CD4-positive, alpha-beta T cell treated with Interleukin-4 for 1 hour (primary cell): ENCODE measurements around the gene TFCP2.
"Not testable (repeated sequence)": the region's sequence is repeated elsewhere in the genome, so short reads cannot be mapped to it uniquely, and the experiment has no call there.

Source experiments
- DNase-seq, 2 donors: peaks; one replicate each; pipeline ENCODE4 v3.0.0-alpha.2; 2020 to 2022

The TFCP2 gene

GRCh38 chr12:51172515-51173431 is at the start of gene TFCP2:
Gene TFCP2 (minus strand): TSS chr12:51173135. CDS start chr12:51172422, 713 bp downstream.
- peak; percentile 94 to 95 for DNase-seq

- DNase-seq = no peak
These were observed 49.5 kb upstream of the TFCP2 start for GRCh38 chr12:51222461-51222860.

GRCh38 chr12:51219857-51220256 is 46.9 kb upstream of the TFCP2 start:
- not testable (repeated sequence) for DNase-seq

- no peak for DNase-seq
These were observed 46.4 kb upstream of the TFCP2 start for GRCh38 chr12:51219322-51219721.

DNA sequence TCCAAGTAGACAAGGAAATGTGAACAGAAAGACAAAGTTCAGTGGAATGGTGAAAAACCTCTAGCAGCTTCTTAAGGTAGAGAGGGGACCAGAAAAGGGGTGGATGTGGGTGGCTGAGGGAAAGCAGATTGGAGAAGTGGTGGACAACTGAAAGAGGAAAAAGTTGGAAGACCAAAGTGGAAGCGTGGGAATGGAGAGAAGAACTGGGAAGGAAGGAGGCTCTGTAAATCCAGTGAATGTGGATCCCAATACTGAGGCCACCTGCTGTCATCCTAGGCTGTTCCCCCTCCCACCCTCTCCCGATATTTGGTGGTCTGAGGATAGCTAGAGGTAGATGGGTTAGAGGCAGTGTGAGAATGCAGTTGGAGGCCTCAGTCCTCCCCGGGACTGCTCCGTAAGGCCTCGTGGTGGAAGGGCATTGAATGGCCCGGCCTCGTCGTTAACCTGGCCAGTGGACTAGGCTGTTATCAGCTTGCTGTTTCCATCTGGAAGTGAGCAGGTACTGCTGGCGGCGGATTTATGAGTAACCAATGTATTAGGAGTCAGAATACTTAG is 45.7 kb upstream of the TFCP2 start:
- DNase-seq = no peak

DNA sequence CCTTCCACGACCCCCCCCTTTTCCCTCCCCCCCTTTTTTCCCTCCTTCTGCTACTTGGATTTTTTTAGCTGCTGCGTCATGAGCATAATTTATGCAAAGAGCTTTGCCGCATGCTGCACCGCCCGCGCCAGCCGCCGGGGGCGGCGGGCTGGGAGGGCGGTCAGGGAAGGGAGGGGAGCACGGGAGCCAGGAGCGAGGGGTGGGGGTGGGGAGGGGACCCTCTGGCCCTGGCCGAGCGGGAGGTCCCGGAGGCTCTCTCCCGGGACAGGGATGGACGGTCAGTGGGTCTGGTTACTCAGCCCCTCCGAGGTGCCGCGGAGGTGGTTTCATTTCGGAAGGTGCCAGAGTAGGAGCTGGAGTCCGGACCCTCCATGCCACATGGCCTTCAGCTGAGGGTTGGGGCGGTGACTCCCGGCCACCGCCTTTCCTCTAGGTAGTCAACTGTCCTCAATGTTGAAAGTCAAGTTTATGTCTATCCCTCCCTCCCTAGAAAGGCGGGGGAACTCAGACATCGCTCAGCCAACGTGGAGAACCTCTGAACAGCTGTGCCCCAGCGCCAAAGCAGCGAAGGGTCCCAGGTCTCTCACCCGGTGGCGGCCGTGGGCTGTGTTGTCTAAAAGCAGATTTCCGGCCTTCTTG is 45.2 kb upstream of the TFCP2 start, which contains the start of gene POU6F1:
Gene POU6F1 (minus strand): TSS at position 95 of the 639 bp plus-strand sequence. CDS start 11,226 bp downstream, outside the sequence.
- DNase-seq = peak; percentile 79 to 82

- peak; percentile 67 to 68 for DNase-seq
These were observed 44.4 kb upstream of the TFCP2 start for GRCh38 chr12:51217133-51217967.

DNA sequence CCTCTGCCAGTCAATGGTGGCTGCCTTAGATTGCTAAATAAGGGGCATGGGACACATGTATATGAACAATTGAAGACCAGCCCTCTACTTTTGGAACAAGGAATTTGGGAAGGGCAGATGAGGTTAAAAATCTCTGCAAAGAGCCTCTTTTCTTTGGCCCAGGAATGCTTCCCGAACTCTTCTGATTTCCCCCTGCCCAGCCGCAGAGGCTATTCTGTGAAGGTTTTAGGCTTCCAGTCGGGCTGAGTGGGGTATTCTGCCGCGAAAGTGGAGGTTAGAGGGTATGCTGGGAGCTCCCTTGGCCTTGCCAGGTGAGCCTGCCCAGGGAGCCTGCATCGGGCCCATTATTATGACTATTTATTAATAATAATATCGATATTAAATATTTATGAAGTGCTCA is 43.7 kb upstream of the TFCP2 start:
- peak in 1 of 2 donors; percentile 12 for DNase-seq

- no peak for DNase-seq
These were observed 42.0 kb upstream of the TFCP2 start for GRCh38 chr12:51214895-51215294.

- DNase-seq = no peak
These were observed 37.9 kb upstream of the TFCP2 start for GRCh38 chr12:51210690-51211395.

DNA sequence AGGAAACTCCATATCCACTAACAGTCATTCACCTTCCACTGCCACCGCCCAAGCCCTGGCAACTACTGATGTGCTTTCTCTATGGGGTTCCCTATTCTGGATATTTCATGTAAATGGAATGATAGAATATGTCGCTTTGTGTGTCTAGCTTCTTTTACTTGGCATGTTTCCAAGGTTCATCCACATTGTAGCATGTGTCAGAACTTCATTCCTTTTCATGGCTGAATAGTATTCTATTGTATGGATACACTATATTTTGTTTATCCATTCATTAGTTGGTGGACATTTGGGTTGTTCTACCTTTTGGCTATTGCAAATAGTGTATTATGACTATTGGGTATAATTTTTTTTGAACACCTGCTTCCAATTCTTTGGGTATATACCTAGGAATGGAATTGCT is 36.3 kb upstream of the TFCP2 start:
- DNase-seq = no peak

GRCh38 chr12:51208016-51208660 is 35.2 kb upstream of the TFCP2 start:
- DNase-seq = no peak

- no peak for DNase-seq
These were observed 32.4 kb upstream of the TFCP2 start for GRCh38 chr12:51205350-51205749.

DNA sequence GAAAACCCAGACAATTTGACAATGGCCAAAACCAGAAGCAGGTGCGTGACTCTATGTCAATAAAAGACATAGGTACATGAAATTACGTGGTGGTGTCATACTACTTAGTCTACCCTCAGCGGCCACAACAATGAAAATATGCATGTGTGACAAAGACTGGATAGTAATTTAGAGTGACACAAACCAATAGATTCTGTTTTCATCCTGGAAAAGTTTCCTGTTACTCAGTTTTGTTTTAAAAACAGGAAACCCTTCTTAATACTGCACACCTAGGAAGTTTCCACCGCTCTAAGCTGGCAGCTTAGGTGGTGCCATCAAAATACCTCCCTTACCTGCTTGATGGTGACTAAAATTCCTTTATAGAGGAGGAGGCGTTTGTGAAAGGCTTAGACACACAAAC is 29.8 kb upstream of the TFCP2 start:
- no peak for DNase-seq

DNA sequence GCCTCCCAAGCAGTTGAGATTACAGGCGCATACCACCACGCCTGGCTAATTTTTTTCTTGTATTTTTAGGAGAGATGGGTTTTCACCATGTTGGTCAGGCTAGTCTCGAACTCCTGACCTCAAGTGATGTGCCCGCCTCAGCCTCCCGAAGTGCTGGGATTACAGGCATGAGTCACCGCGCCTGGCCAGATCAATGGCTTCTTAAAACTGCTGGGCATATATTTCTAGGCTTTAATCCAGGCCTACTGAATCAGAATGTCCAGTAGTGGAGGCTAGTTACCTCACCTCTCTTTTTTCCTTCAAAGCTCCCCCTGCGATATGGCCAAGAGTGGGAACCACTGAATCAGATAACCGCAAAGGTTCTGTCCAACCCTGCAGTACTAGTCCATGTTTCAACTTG is 27.9 kb upstream of the TFCP2 start:
- DNase-seq = no peak

- no peak for DNase-seq
These were observed 27.2 kb upstream of the TFCP2 start for GRCh38 chr12:51200156-51200555.

GRCh38 chr12:51199366-51199945 is 26.5 kb upstream of the TFCP2 start:
- DNase-seq = no peak

- DNase-seq = no peak
These were observed 25.8 kb upstream of the TFCP2 start for GRCh38 chr12:51198568-51199365.

DNA sequence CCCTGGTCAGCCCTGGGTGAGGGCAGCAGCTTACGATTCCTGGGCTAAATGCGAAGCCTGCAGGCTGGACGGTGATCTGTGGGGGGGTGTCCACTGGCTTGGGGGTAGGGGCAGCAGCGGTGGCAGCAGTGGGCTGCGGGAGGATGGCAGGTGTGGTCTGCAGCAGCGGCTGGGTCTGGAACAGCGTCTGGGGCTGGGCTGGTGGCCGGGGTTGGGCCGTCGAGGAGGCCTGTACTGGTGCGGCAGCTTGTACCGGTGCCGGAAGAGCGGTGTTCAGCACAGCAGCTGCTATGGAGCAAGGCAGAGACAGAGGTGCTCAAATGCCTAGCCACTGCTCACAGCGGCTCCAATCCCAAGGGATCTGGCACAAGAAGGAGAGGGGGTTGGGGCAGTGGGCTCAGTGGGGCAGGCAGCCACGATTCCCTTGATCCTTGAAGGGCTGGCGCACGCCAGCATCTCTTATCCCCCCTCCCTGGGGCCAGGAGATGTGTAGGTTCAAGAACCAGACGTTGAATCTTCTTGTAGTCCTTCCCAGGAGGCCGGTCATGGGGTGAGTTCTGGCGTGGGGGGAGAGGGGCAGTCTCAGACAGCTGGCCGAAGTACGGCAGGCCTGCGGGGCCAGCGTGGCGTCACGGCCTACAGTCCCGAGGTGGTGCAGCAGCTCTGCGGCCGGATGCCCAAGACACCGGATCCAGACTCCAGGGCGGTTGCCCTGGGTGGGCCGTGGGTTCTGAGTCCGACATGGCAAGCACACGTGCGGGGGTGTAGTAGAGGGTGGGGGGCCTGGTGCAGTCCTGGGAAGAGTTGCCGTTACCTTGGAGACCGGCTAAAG is 25.0 kb upstream of the TFCP2 start:
- no peak for DNase-seq
